Activated CD4-positive, CD25-positive, alpha-beta regulatory T cell treated with anti-CD3 and anti-CD28 coated beads, Interleukin-2, amount 50 U/mL, for 24 hours (primary cell): ENCODE measurements around the gene PRMT3.
"Not testable (repeated sequence)": the region's sequence is repeated elsewhere in the genome, so short reads cannot be mapped to it uniquely, and the experiment has no call there.

ENCODE experiments used
- ATAC-seq, 2 donors: fragments of 150-1000 bp; cut with Tn5 transposase; one replicate each; pipeline ENCODE4 v1.10.0; 2021; ENCODE audit warnings: mild to moderate bottlenecking in 1 of 2, moderate library complexity in 1 of 2

Gene PRMT3

GRCh38 chr11:20457934-20458680 lies 70.6 kb downstream of the PRMT3 start:
- no peak for ATAC-seq

- no peak for ATAC-seq
These were observed 71.6 kb downstream of the PRMT3 start for GRCh38 chr11:20458905-20459632.

- no peak for ATAC-seq
These were observed 72.3 kb downstream of the PRMT3 start for GRCh38 chr11:20459865-20460264.

GRCh38 chr11:20464518-20464917 lies 77.0 kb downstream of the PRMT3 start:
- no peak for ATAC-seq

- no peak for ATAC-seq
These were observed 80.1 kb downstream of the PRMT3 start for GRCh38 chr11:20467487-20468185.

GRCh38 chr11:20470348-20470747 lies 82.8 kb downstream of the PRMT3 start:
- ATAC-seq, result no peak

- not testable (repeated sequence) for ATAC-seq
These were observed 84.4 kb downstream of the PRMT3 start for GRCh38 chr11:20471929-20472328.

- ATAC-seq, result no peak
These were observed 86.8 kb downstream of the PRMT3 start for GRCh38 chr11:20474176-20474881.

GRCh38 chr11:20474882-20475517 lies 87.5 kb downstream of the PRMT3 start:
- ATAC-seq, result no peak

- ATAC-seq, result no peak
These were observed 90.0 kb downstream of the PRMT3 start for GRCh38 chr11:20477418-20478090.

- ATAC-seq, result no peak
These were observed 92.0 kb downstream of the PRMT3 start for GRCh38 chr11:20479513-20479912.

GRCh38 chr11:20483931-20484330 lies 96.4 kb downstream of the PRMT3 start:
- ATAC-seq, result no peak

- not testable (repeated sequence) for ATAC-seq
These were observed 96.9 kb downstream of the PRMT3 start for GRCh38 chr11:20484416-20484815.

- ATAC-seq, result no peak
These were observed 100.8 kb downstream of the PRMT3 start for GRCh38 chr11:20488352-20488751.

GRCh38 chr11:20489948-20490347 lies 102.4 kb downstream of the PRMT3 start:
- peak; percentile 36 to 48 for ATAC-seq

- no peak for ATAC-seq
These were observed 105.8 kb downstream of the PRMT3 start for GRCh38 chr11:20493340-20493739.

GRCh38 chr11:20497124-20497792 lies 109.7 kb downstream of the PRMT3 start:
- ATAC-seq, result no peak

- ATAC-seq, result no peak
These were observed 113.7 kb downstream of the PRMT3 start for GRCh38 chr11:20501252-20501651.

- ATAC-seq, result no peak
These were observed 114.5 kb downstream of the PRMT3 start for GRCh38 chr11:20501971-20502370.

- no peak for ATAC-seq
These were observed 124.5 kb downstream of the PRMT3 start for GRCh38 chr11:20511982-20512381.

GRCh38 chr11:20512869-20513268 lies 125.4 kb downstream of the PRMT3 start:
- no peak for ATAC-seq
